Subcutaneous adipose tissue (tissue), 4 donors: Measurements from ENCODE around the gene UROC1. TPM values are rescaled to one million over a fixed set of nuclear protein-coding genes. Genes with fewer than 3 reads are reported as not detected.

Source experiments
- total RNA-seq, 4 donors: library from RNA; depleted of rRNA; stranded (reverse); fragments of >200 nt; gene quantifications; one replicate each; pipeline ENCODE4 v1.1.0, GENCODE V29; 2016
- TF ChIP-seq, protein P1 (sequence below): fragments of 450-650 bp; IDR thresholded peaks from one replicate; pipeline ENCODE4 v1.5.1; 2016; ENCODE audit warnings: low read depth, mild to moderate bottlenecking, control low read depth, antibody characterized with exemption, moderate library complexity

UROC1 gene
- total RNA-seq, 4 donors from 2014 or later = not detected

- TF ChIP-seq, protein P1, sequence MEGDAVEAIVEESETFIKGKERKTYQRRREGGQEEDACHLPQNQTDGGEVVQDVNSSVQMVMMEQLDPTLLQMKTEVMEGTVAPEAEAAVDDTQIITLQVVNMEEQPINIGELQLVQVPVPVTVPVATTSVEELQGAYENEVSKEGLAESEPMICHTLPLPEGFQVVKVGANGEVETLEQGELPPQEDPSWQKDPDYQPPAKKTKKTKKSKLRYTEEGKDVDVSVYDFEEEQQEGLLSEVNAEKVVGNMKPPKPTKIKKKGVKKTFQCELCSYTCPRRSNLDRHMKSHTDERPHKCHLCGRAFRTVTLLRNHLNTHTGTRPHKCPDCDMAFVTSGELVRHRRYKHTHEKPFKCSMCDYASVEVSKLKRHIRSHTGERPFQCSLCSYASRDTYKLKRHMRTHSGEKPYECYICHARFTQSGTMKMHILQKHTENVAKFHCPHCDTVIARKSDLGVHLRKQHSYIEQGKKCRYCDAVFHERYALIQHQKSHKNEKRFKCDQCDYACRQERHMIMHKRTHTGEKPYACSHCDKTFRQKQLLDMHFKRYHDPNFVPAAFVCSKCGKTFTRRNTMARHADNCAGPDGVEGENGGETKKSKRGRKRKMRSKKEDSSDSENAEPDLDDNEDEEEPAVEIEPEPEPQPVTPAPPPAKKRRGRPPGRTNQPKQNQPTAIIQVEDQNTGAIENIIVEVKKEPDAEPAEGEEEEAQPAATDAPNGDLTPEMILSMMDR = no peak
Measured at GRCh38 chr3:126459111-126459762, 58.3 kb downstream of the UROC1 start.

DNA sequence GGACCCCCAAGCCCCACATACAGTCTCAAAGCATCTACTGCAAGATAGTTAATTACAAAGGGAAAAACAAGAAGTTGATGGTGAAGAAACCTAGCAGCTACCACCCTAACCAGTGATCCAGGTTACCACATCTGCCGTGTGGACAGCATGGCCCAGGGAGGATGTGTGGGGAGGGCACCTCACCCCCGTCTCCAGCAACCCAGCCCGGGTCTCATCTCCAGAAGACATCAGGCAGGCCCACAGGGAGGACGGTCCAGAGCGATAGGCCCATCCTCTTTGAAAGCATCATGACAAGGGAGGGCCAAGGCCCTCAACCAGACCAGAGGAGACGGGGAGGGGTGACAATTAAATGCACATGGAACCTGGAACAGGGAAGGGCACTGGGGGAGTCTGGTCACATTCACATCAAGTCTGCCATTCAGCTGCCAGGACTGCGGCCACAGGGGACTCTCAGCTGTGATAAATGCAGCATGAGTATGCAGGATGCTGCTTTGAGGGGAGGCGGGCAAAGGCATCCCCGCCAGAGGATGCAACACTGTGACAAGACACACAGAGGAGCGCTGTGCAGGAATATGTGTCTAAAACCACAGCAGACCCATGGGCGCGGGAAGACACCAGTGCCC is 60.7 kb downstream of the UROC1 start:
- TF ChIP-seq, protein P1 = no peak

DNA sequence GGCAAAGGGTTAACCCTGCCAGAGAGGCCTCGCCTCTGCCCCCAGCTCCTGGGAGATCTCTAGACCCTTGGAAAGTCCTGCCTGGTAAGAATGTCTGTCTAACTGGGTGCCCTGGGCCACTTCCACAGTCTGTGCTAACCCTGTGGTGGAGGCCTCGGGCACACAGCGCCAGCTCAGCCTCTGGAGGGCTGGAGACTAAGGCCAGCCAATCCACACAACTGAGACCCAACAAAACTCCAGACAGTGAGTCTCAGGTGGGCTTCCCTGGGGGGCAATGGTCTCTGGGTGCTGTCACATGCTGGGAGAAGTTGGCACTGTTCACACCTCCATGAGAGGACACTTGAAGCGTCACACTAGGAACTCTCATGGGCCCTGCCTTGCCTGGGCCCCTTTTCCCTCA is 61.4 kb downstream of the UROC1 start:
- TF ChIP-seq, protein P1 = no peak

DNA sequence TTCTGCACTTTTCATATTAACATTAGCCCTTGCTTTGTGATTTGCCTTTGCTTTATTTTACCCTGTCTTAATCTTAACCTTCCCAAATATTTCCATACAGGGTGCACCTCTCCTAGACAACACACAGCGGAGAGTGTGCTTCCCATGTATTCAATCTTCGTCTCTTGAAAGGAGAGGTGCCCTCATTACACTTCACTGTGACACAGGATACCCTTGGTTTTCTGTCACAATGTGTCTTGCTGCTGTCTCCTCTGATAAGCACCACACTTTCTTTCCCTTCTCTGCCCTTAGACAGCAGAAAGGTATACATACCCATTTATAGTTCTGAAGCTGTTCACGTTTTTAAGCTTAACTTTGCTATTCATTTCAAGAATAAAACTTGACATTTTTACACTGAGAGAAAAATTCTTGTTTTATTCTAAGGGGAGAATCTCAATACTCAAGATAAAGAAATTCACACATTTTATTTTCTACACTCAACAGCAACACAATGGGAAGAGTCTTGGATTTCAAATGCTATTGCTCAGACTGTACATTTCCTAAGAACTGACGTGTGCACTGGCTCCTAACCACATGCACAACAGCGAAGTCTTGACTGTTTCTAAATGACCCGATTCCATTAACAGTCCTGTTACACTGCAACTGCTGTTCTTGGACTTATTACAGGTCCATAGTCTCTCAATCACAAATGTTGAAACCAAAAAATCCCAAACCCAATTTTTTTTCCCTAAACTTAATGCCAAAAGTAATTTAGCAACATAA is 63.0 kb downstream of the UROC1 start:
- TF ChIP-seq, protein P1 = no peak

GRCh38 chr3:126454025-126454424 is 63.5 kb downstream of the UROC1 start:
- TF ChIP-seq, protein P1 = no peak

DNA sequence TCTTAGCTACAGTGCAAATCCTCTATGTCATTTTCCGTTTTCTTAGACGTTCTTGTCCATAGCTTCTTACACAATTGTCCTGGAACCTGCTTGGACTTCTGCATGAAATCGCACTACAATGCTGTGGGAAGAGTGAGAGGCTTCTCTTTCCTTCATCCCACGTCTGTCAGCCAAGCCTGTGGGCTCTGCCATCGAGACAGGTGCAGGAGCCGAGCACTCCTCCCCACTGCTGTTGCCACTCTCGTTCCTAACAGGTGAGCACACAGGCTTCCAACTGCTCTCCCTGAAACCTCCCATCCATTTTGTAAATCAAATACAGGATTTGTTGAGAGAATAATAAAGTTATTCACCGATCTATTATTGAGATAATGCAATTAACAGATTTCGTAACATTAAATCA is 65.4 kb downstream of the UROC1 start:
- TF ChIP-seq, protein P1 = no peak

DNA sequence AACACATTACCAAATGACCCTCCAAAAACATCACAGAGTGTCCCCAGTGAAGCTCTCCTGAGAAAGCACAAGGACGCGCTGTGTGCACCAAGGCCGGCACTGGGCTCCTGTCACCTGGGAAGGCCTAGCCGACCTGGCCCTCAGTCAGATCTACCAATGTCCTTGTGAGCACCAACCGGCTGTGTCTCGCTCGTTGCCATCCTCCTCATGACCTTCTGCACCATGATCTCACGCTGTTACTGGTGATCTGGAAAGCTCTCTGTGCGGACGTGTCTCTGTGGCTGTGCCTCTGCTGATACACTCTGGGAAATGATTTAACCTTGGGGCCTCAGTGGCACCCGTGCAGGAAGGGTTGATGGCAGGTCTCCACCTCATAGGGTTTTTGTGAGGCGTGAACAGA is 66.1 kb downstream of the UROC1 start:
- TF ChIP-seq, protein P1 = no peak
